ENCODE data around the gene TIMM50.

The TIMM50 gene

GRCh38 chr19:39539518-39540332 lies 59.1 kb downstream of the TIMM50 start, which contains the start of gene EID2:
EID2 (minus strand) TSS chr19:39540161; CDS start chr19:39540079, 82 bp downstream.
- peak; percentile 94 for DNase-seq

DNA sequence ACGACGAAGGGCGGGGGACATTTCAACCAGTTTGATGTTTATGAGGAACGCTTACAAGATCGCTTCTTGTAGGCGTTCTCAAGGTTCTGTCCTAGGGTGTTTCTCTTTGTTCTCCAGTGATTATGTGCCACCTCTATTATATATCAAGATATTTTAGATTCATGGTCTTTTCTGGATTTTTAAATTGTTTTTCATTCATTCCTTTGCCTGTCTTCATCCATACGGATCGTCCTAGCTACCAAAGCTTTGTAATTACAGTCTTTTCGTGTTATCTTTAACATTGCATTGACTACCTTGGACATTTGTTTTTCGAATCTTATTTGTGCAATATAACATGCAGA lies 59.7 kb downstream of the TIMM50 start:
- DNase-seq: no peak

Measured in DMS79 treated with DMSO at 0.1 percent for 48 hours (cell line).